Activated CD8-positive, alpha-beta memory T cell treated with anti-CD3 and anti-CD28 coated beads for 48 hours (primary cell): ENCODE measurements around the gene PTPRU.
"Not testable (repeated sequence)": the region's sequence is repeated elsewhere in the genome, so short reads cannot be mapped to it uniquely, and the experiment has no call there.

Experiments
- DNase-seq, 3 experiments: peaks; one replicate each; pipeline ENCODE4 v3.0.0-alpha.2; 2020; ENCODE audit warnings: low read depth in 2 of 3, low spot score in 2 of 3

The PTPRU gene

GRCh38 chr1:29314685-29315084 lies 78.4 kb downstream of the PTPRU start:
- DNase-seq = not testable (repeated sequence)

GRCh38 chr1:29315262-29315661 lies 78.9 kb downstream of the PTPRU start:
- DNase-seq = no peak

- no peak for DNase-seq
Measured at GRCh38 chr1:29315876-29316275, 79.6 kb downstream of the PTPRU start.

DNA sequence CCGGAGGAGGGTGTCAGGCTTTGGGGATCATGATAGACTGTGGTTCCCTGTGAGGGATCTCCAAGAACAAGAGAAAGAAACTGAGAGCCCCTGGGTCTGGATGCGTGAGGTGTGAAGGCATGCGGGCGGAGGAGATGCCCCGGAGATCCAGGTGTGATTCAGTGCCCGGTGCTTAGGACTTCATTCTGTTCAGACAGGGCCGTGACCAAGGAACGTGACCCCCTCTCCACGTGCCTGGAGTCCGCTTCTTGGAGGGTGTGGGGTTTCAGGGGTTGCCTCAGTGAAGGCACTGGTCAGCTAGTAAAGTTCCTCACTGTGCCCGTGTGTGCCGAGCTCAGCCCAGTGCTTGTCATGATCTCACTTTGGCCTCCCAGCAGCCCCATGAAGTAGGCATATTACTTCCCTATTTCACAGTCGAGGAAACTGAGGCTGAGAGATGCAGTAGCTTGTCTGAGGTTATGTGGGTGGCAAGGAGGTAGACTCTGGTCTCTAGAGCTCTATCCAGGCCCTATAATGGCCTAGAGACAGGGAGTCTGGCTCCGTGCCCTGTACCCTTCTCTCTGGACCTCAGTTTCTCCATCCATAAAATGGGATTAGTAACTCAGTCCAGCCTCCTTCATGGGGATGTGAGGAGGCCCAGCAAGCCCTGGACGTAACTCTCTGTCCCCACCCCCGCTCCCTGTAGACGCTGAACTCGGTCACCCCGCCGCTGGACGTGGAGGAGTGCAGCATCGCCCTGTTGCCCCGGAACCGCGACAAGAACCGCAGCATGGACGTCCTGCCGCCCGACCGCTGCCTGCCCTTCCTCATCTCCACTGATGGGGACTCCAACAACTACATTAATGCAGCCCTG lies 81.0 kb downstream of the PTPRU start:
- no peak for DNase-seq

DNA sequence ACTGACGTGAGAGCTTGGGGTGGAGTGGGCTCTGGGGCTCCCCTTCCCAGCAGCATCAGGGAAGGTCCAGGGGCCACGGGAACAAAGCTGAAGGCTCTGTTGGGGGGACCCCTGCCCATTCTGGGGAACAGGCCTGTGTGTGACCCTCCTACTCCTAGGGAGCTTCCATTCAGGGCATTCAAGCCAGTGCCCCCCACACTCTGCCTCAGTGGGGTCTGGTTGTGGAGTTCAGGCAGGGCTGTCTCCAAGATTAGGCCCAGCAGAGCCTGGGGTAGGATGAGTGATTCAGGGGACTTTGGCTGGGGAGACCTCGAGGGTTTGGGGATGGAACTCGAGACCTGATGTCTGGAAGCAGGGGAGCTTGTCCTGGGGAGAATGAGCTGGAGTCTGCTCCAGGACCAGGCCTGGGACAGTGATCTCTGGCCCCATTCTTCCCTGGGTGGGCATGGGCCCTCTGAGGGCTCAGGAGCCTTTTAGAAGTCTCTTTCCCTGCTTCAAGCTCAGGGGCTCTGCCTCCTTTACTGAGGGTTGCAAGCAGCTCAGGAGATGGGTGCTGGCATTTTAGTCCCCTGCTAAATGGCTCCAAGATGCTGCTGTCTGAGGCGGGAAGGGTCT lies 81.7 kb downstream of the PTPRU start:
- DNase-seq = no peak

GRCh38 chr1:29318724-29319123 lies 82.4 kb downstream of the PTPRU start:
- no peak for DNase-seq

DNA sequence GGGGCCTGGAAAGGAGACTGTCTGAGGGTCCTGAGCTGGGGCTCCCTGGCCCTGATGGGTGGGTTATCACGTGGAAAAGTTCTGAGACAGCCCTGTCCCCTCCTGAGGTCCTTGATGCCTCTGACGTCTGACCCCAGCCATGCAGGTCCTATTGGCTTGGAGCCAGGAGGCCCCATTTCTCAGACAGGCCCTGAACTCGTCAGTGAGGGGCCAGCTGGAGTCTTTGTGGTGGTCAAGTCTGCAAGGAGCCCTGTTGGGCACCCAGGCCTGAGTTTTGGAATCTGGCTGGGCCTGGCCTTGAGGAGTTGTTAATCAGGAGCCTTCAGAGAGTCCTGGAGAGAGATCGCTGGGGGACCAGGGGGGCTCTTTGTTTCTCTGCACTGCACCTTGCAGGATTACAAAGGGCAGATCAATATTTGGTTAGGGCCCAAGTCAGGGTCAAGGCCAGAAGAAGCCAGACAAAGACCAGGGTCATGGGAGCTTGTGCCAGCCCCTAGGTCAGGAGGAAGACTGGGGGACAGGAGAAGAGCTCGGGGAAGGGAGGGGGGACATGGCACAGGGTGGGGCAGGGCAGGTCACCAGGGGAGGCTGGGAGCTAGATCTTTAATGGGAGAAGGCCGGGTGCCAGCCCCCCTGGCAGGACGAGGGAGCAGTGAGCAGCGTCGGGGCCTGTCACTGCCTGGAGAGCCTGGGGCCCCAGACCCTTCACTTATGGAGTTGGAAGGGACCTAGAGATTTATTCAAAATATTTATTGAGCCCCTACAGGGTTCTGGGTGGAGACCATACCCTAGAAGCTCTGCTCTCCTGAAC lies 83.2 kb downstream of the PTPRU start:
- DNase-seq = no peak

DNA sequence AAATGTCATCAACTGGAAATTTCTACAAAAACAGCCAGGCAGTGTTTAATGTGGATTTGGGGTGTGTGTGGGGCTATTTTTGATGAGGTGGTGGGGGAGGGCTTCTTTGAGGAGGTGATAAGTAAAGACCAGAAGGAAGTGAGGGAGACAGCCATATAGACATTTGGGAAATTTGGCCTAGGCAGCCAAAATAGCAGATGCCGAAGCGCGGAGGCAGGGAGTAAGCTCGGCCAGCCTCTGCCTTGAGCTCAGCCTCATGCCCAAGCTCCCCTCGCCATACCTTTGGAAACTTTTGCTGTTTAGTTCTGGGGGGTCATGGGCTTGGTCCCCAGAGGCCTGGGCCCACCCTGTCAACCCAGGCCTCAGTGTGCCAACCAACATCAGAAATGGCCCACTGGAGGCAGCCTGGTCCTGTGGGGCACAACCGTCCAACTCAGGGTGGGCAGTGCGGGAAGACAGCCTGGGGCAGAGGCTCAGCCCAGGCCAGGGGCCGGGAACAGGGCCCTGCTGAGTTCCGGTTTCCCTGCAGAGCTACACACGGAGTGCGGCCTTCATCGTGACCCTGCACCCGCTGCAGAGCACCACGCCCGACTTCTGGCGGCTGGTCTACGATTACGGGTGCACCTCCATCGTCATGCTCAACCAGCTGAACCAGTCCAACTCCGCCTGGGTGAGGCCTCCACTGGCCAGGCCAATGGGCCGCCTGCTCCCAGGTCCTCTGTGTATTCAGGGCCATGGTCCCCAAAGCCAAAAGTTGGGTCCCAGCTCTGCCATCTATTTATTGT lies 84.0 kb downstream of the PTPRU start:
- no peak for DNase-seq

DNA sequence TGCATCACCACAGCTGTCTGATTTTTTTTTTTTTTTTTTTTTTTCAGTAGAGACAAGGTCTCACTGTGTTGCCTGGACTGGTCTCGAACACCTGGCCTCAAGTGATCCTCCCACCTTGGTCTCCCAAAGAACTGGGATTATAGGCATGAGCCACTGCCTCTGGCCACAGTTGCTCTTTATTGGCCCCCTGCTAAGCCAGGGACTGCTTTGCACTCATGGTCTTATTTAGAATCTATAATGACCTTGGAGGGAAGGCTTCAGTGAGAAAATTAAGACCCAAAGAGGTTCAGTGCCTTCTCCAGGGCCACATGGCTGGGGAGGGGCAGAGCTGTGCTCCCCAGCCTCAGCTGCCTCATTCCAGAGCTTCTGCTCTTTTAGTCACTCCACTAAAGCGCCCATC lies 84.9 kb downstream of the PTPRU start:
- no peak for DNase-seq

DNA sequence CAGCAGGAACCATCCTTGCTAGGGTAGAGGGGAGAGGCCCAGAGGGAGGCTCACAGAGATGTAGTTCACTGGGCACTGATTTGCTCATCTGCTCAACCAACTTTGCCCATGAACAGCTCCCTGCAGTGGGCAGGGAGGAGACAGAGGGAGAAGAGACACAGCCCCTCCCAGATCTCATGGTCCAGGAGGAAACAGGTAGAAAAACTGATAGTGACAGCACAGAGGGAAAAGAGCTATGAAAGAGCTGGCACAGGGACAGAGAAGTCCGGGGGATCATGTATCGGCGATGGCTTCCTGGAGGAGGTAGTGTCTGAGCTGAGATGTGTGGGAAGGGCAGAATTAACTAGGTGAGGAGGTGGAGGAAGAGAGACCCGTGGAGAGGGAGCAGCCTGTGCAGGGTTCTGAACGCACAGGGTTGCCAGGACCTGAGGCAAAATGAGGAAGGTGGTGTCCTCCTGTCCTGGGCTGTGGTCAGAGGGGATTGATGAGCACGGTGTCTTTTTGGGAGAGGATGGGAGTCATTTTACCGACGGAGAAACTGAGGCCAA lies 85.9 kb downstream of the PTPRU start:
- no peak for DNase-seq

DNA sequence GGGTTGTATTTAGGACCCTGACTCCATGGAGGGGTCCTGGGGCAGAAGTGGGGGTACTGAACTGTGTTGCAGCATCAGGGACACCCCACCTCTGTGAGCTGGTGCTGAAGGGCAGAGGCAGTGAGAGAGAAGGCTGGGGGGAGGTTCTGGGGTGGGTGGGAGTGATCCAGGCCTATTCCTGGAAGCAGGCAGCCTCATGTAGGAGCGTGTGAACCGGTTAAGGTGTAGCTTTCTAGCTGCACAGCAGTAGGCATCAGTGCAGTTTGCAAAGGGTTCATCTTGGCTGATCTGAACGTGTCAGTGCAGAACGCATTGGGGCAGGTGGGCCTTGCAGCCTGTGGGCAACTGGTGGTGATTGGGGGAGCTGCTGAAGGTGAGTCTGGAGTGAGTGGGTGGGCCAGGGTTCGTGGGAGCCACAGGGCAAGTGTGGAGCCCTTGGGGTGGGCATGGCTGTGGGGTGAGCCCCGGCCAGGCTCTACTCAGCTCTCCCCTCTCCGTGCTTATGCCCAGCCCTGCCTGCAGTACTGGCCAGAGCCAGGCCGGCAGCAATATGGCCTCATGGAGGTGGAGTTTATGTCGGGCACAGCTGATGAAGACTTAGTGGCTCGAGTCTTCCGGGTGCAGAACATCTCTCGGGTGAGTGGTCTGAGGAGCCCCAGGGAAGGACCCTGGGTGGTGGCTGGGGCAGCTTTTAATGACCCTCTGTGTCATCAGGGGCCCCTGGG lies 86.7 kb downstream of the PTPRU start:
- DNase-seq = no peak

GRCh38 chr1:29323636-29324035 lies 87.3 kb downstream of the PTPRU start:
- no peak for DNase-seq

- DNase-seq = no peak
Measured at GRCh38 chr1:29324202-29324601, 87.9 kb downstream of the PTPRU start.

DNA sequence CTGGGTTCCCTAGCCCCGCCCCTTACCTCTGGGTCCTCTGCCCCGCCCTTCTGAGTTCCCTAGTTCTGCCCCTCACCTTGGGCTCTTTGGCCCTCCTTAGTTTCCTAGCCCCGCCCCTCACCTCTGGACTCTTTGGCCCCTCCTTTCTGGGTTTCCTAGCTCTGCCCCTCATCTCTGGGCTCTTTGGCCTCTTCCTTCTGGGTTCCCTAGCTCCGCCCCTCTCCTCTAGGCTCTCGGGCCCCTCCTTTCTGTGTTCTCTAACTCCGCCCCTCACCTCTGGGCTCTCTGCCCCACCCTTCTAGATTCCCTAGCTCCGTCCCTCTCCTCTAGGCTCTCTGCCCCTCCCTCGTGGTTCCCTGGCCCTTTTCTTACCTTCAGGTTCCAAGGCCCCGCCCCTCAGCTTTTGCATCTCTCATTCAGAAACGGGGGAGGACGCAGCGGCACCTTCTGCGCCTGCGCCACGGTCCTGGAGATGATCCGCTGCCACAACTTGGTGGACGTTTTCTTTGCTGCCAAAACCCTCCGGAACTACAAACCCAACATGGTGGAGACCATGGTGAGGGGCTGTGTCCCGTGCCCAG lies 88.5 kb downstream of the PTPRU start:
- no peak for DNase-seq

- DNase-seq = no peak
Measured at GRCh38 chr1:29325675-29326074, 89.4 kb downstream of the PTPRU start.

- no peak for DNase-seq
Measured at GRCh38 chr1:29326123-29326522, 89.8 kb downstream of the PTPRU start.

DNA sequence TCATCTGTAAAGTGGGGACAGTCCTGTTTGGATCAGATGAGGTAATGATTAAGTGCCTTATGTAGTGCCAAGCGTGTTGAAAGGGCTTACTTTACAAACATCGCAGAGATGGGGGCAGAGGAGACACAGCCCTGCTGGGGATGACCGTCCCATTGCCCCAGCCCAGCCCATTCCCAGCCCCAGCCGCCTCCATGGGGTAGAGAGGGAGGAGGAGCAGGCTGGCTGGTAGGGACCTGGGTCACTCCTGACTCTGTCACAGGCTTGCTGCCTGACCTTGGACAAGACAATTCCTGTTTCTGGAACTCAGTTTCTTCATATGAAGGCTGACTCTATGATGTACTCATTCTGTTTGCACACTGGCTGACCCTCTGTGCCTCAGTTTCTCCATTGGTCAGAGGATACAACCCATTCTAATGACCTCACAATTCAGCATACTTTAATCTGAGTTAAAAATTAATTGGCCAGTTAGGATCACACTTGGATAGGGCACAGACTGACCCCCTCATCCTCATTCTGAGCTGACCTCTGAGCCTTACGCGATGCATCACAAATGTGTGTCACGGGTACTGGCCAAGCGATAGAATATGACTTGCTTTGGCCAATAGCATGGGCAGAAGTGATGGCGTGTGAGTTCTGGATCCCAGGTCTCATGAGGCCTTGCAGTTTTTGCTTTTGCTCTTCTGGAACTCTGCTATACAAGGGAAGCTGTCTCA lies 91.1 kb downstream of the PTPRU start:
- DNase-seq = no peak

DNA sequence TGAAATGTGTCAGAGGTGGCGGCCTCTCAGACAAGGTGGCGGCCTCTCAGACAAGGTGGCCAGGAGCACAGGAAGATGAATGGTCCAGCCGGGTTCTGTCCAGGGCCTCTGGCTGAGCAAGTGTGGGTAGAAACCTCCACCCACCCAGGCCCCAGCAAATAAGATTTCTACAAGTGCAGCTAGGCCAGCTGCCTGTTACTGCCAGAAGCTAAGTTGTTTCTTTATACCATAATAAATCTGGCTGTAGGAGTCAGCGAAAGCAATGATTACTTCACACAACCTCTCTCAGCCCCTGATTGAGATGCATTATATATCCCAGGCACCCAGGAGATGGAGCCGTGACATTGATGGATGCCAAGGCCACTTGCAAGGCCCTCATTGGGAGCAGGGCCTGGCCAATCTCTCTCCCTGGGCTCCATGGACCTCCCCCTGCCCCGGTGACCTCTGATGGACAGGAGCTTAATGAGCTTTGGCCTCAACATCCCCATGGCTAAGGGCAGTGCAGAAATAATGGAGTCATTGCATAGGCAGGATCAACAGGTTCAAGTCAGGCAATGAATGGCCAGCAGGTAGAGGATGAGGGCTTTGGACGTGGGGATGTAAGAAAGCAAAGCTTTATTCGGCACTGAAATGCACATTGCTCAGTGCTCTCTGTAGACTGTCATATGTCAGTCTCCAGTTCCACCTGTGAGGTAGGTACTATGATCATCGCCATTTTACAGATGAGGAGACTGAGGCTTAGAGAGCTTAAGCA lies 92.9 kb downstream of the PTPRU start:
- DNase-seq = no peak
